NOMO-1 treated with DMSO at 0.1 percent for 48 hours (cell line): ENCODE results near the gene ASB16.
"Not testable (repeated sequence)": the region's sequence is repeated elsewhere in the genome, so short reads cannot be mapped to it uniquely, and the experiment has no call there.

Experiments
- DNase-seq: peaks from one replicate; lab custom pipeline; 2025; ENCODE audit not compliant: unreplicated experiment; lab: John Stamatoyannopoulos, UW

The ASB16 gene

GRCh38 chr17:44170499-44171201, at the start of gene ASB16:
Gene ASB16, plus strand, starts transcription at chr17:44170704. Its CDS starts 86 bp downstream, at chr17:44170790.
- no peak for DNase-seq

GRCh38 chr17:44120851-44121605, 49.5 kb upstream of the ASB16 start:
- no peak for DNase-seq

GRCh38 chr17:44121997-44122815, 48.3 kb upstream of the ASB16 start:
- DNase-seq = no peak

- DNase-seq = no peak
These were observed 47.6 kb upstream of the ASB16 start for GRCh38 chr17:44122816-44123355.

GRCh38 chr17:44123356-44124117, 47.0 kb upstream of the ASB16 start, which contains the start of gene HDAC5:
Gene HDAC5, minus strand, starts transcription at chr17:44123641. Its CDS starts 6,126 bp downstream, at chr17:44117515.
- peak; percentile 92 for DNase-seq

- DNase-seq = no peak
These were observed 46.4 kb upstream of the ASB16 start for GRCh38 chr17:44124118-44124438.

GRCh38 chr17:44128383-44128782, 42.1 kb upstream of the ASB16 start:
- DNase-seq = no peak

GRCh38 chr17:44130693-44131349, 39.7 kb upstream of the ASB16 start:
- no peak for DNase-seq

GRCh38 chr17:44131372-44131771, 39.1 kb upstream of the ASB16 start:
- DNase-seq = not testable (repeated sequence)

- no peak for DNase-seq
These were observed 38.2 kb upstream of the ASB16 start for GRCh38 chr17:44132275-44132821.

GRCh38 chr17:44133918-44134476, 36.5 kb upstream of the ASB16 start:
- DNase-seq = no peak

GRCh38 chr17:44134752-44135568, 35.5 kb upstream of the ASB16 start:
- no peak for DNase-seq

- peak; percentile 63 for DNase-seq
These were observed 32.4 kb upstream of the ASB16 start for GRCh38 chr17:44137891-44138709.

GRCh38 chr17:44143921-44144320, 26.6 kb upstream of the ASB16 start:
- not testable (repeated sequence) for DNase-seq

GRCh38 chr17:44144966-44145739, 25.4 kb upstream of the ASB16 start:
- no peak for DNase-seq

- DNase-seq = no peak
These were observed 23.8 kb upstream of the ASB16 start for GRCh38 chr17:44146375-44147346.
